Testis (tissue), 5 donors: ENCODE measurements around the gene RCL1. TPM values are rescaled to one million over a fixed set of nuclear protein-coding genes. Genes with fewer than 3 reads are reported as not detected.

Experiments used
- DNase-seq: peaks from one replicate; pipeline ENCODE4 v3.0.0-alpha.2; 2019
- H3K27ac ChIP-seq, 2 donors: fragments of 200-600 bp; sonication (generic); one replicate each; pipeline ENCODE4 v1.5.1; 2019
- H3K27me3 ChIP-seq: fragments of 200-600 bp; sonication (generic); one replicate; pipeline ENCODE4 v1.5.1; 2019
- H3K36me3 ChIP-seq: fragments of 200-600 bp; sonication (generic); one replicate; pipeline ENCODE4 v1.5.1; 2017; ENCODE audit warnings: low read depth; ENCODE audit errors: missing control alignments
- H3K4me1 ChIP-seq: fragments of 200-600 bp; sonication (generic); one replicate; pipeline ENCODE4 v1.5.1; 2019
- H3K4me3 ChIP-seq, 2 donors: fragments of 200-600 bp; sonication (generic); one replicate each; pipeline ENCODE4 v1.5.1; 2017 to 2019
- H3K9me3 ChIP-seq: fragments of 200-600 bp; sonication (generic); one replicate; pipeline ENCODE4 v1.5.1; 2017
- CTCF ChIP-seq, 3 experiments: fragments of 450-650 bp in 2 of 3; fragments of 200-600 bp in 1 of 3; sonication (generic) in 1 of 3; IDR thresholded peaks; one replicate each; pipeline ENCODE4 v1.5.1; 2016 to 2019; ENCODE audit warnings: antibody characterized with exemption in 3 of 3, mild to moderate bottlenecking in 2 of 3, moderate library complexity in 1 of 3
- POLR2A ChIP-seq: fragments of 450-650 bp; IDR thresholded peaks from one replicate; pipeline ENCODE4 v1.6.1; 2017; ENCODE audit warnings: antibody characterized with exemption, mild to moderate bottlenecking, moderate library complexity
- WGBS, 2 donors: methylation state at CpG; one replicate each; pipeline ENCODE4 v1.1.5; 2018; 5-methylcytosine and 5-hydroxymethylcytosine counted together
- intact Hi-C: fragments of 100-400 bp; cut with DNase I; formaldehyde crosslinking; loops from one replicate; pipeline ENCODE4 v1.15.1; 2023; ENCODE audit warnings: low total_unique reads
- long read RNA-seq, 2 donors: transcript quantifications; one replicate each; lab custom pipeline, GENCODE V29; 2026
- polyA plus RNA-seq: library from polyadenylated mRNA; stranded (reverse); fragments of 350-450 nt; fragmentation: Illumina TruSeq; extraction: RNeasy Lipid Tissue Mini Kit (QIAGEN cat#74804); gene quantifications from one replicate; pipeline ENCODE4 v1.2.3, GENCODE V29; 2014; ENCODE audit warnings: low read depth, low replicate concordance; ENCODE audit not compliant: insufficient read depth
- total RNA-seq, 2 donors: library from RNA; depleted of rRNA; stranded (reverse); fragments of >200 nt; gene quantifications; one replicate each; pipeline ENCODE4 v1.2.3, GENCODE V29; 2016

RCL1 gene
- total RNA-seq = 10 to 100 TPM; 28.9 to 37.9 TPM
- polyA plus RNA-seq = 27.2 TPM
- long read RNA-seq, donor 1, transcript RCL1-204 (9 exons, 2,134 nt) = major isoform, 6 of 7 reads
- long read RNA-seq, donor 1, partial matches to known transcripts = 0 of 7 reads
- long read RNA-seq, donor 1, other reads (novel, unspliced or antisense) = 0 of 7 reads
- long read RNA-seq, donor 2, transcript RCL1-204 (9 exons, 2,134 nt) = major isoform, 5 of 5 reads
- long read RNA-seq, donor 2, partial matches to known transcripts = 0 of 5 reads
- long read RNA-seq, donor 2, other reads (novel, unspliced or antisense) = 0 of 5 reads

GRCh38 chr9:4792572-4793458, at the start of gene RCL1:
Gene RCL1 (plus strand): TSS chr9:4792944. CDS start chr9:4793092, 148 bp downstream.
- Histone ChIP-seq H3K27ac (peak within 1 kb of the TSS; percentile 13 to 81), H3K27me3 (no peaks in the 10 kb centered on the region), H3K4me1 (peaks cover 15% of the 10 kb centered on the region), H3K36me3 (no peaks in the 10 kb centered on the region), H3K9me3 (no peaks in the 10 kb centered on the region), H3K4me3 (peak within 1 kb of the TSS; percentile 77 to 80)
- 0% methylated on average over 14 to 78 of the region's 106 CpGs for WGBS, 2 donors
- DNase-seq = peak; percentile 96
- TF ChIP-seq POLR2A (no peak), CTCF (IDR thresholded peaks at IDR 0.05) (peak in 1 of 3 experiments; percentile 21)
- intact Hi-C loops = no loop called here

GRCh38 chr9:4743131-4743875, 49.4 kb upstream of the RCL1 start:
- intact Hi-C loops = loop anchor here (5.0 kb wide), 1 partner anchor 81 kb away; the partner anchor contains the start of gene PLPP6
- Histone ChIP-seq H3K4me1 (peaks cover 8% of the 10 kb centered on the region), H3K36me3 (no peaks in the 10 kb centered on the region), H3K4me3 (no peak overlapping the region), H3K27me3 (no peaks in the 10 kb centered on the region), H3K27ac (no peak overlapping the region), H3K9me3 (no peaks in the 10 kb centered on the region)
- TF ChIP-seq CTCF (IDR thresholded peaks at IDR 0.05) (no peak), POLR2A (no peak)
- 67 to 83% methylated on average over 5 of the region's 5 CpGs for WGBS, 2 donors
- DNase-seq = no peak

GRCh38 chr9:4746278-4747030, 46.3 kb upstream of the RCL1 start:
- no peak overlapping the region for H3K27ac ChIP-seq
- H3K36me3 ChIP-seq = no peaks in the 10 kb centered on the region
- no peak for DNase-seq
- no peaks in the 10 kb centered on the region for H3K9me3 ChIP-seq
- 75 to 81% methylated on average over 2 of the region's 2 CpGs for WGBS, 2 donors
- H3K4me1 ChIP-seq = no peaks in the 10 kb centered on the region
- no peaks in the 10 kb centered on the region for H3K27me3 ChIP-seq
- intact Hi-C loops = no loop called here
- H3K4me3 ChIP-seq = no peak overlapping the region
- no peak for TF ChIP-seq CTCF (IDR thresholded peaks at IDR 0.05)
- no peak for TF ChIP-seq POLR2A

- H3K4me3 ChIP-seq = no peak overlapping the region
- no peak for TF ChIP-seq POLR2A
- TF ChIP-seq CTCF (IDR thresholded peaks at IDR 0.05) = no peak
- H3K9me3 ChIP-seq = no peaks in the 10 kb centered on the region
- no peaks in the 10 kb centered on the region for H3K4me1 ChIP-seq
- H3K27ac ChIP-seq = no peak overlapping the region
- WGBS, 2 donors = 94 to 97% methylated on average over 5 of the region's 5 CpGs
- intact Hi-C loops = no loop called here
- H3K27me3 ChIP-seq = no peaks in the 10 kb centered on the region
- DNase-seq = no peak
- no peaks in the 10 kb centered on the region for H3K36me3 ChIP-seq
Observed at GRCh38 chr9:4748612-4749011, 44.1 kb upstream of the RCL1 start.
